ENCODE measurements around the gene KRT3.

Gene KRT3

GRCh38 chr12:52821826-52822660 is 26.1 kb upstream of the KRT3 start:
- H3K4me3 ChIP-seq (ENCODE audit: control insufficient read depth, low read depth, low read length) = no peak overlapping the region
- DNase-seq (ENCODE audit: low read depth) = no peak
- TF ChIP-seq CTCF (conservative IDR thresholded peaks at IDR 0.05; ENCODE audit: control insufficient read depth, insufficient read depth, low read depth, low read length) = no peak

DNA sequence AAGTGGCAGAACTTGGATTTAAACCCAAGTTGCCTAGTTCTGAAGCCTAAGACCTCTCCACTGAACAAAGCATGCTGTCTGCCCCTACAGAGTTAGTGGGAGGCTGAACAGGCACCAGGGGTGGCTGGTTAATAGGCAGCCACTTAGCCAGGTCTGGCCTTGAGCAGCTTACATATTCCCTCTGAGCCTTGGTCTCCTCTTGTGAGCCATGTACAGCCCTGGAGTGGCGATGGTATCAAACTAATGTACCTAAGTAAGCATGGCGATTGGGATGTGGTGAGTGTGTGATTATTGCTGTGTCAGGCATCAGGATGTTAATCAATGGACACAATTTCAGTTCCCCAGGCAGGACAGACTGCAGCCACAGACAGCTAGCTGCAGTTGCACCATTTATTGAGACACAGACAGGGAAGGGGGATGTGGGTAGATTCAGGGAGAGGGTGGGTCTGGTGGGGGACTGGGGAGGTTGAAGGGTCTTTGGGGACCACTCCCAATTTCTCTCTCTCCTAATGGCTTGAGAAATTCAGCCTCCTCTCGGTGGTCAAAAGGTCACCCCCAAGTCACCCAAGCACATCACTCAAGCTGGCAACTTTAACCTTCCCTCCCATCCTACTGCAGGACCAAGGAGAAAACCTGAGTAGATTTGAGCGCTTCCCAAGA is 25.3 kb upstream of the KRT3 start:
- H3K4me3 ChIP-seq (ENCODE audit: control insufficient read depth, low read depth, low read length) = no peak overlapping the region
- no peak for DNase-seq (ENCODE audit: low read depth)
- TF ChIP-seq CTCF (conservative IDR thresholded peaks at IDR 0.05; ENCODE audit: control insufficient read depth, insufficient read depth, low read depth, low read length) = no peak

DNA sequence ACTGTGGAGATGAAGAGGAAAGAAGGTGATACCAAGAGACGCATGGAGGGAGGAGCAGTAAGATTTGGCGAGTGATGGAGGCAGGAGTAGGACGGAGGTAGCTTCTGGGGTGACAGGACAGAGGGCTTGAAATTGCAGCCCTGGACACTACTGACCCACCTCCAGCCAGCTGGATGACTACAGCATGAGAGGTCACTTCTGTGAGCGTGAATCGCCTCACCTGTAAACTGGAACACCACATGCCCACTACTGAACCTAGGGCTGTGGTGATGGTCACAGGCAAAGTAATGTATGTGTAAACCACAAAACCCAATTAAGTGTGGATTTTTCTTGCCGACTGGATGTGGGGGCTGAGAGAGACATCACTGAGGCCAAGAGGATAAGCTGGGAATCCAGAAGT is 24.6 kb upstream of the KRT3 start:
- TF ChIP-seq CTCF (conservative IDR thresholded peaks at IDR 0.05; ENCODE audit: control insufficient read depth, insufficient read depth, low read depth, low read length) = no peak
- H3K4me3 ChIP-seq (ENCODE audit: control insufficient read depth, low read depth, low read length) = no peak overlapping the region
- no peak for DNase-seq (ENCODE audit: low read depth)

DNA sequence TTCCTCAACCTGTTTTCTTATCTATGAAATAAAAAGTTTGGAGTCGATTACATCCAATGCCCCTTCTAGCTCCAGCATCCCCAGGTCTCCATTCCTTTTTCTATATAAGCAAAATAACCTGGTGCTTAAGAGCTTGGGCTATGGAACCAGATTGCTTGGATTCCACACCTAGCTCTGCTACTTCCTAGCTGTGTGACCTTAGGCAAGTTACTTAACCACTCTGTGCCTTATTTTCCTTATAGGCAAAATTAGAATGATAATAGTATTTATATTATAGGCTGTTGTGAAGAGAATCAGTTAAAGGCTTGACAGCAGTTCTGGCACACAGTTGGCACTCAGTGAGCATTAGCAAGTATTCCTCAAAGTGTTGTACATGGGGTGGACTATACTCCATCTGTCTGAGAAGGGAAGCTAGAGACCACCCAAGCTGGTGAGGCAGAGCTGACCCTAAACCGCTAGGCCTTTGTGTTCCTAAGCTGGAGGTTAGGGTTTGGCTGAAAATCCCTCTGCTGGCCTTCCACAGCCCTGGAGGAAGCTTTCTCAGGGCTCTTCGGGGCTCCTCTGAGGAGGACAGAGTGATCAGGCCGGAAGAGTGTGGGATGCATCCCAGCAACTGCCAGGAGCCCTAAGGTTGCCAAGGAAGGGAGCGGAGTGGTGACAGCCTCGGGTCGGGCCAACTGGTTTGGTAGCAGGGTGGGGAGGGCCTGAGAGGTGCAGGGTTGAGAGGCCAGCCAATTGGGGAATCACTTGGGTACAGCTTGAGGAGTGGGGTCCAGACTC is 24.0 kb upstream of the KRT3 start:
- TF ChIP-seq CTCF (conservative IDR thresholded peaks at IDR 0.05; ENCODE audit: control insufficient read depth, insufficient read depth, low read depth, low read length) = no peak
- no peak overlapping the region for H3K4me3 ChIP-seq (ENCODE audit: control insufficient read depth, low read depth, low read length)
- DNase-seq (ENCODE audit: low read depth) = no peak

DNA sequence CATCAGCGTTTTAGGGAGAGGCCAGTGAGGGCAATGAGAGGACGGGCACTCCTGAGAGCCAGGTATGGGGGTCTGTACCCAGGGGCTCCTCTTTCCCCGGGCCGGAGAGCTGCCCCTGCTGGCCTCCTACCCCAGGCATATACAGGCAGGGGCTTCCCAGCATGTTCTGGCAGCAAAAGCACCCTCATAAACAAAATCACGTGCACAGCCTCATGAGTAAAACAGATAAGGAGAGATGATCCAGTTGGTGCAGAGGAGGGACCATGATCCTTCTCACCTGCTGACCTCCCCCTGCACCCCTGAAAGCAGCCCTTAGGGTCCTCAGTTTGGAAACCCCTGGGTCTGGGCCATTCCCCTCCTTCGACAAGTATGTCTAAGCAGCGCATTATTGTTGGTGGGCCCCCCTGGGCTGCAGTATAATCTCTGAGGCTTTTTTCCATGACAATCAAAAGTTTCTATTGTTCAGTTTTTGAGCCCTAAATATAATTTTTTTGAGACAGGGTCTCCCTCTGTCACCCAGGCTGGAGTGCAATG is 23.0 kb upstream of the KRT3 start:
- no peak overlapping the region for H3K4me3 ChIP-seq (ENCODE audit: control insufficient read depth, low read depth, low read length)
- TF ChIP-seq CTCF (conservative IDR thresholded peaks at IDR 0.05; ENCODE audit: control insufficient read depth, insufficient read depth, low read depth, low read length) = no peak
- DNase-seq (ENCODE audit: low read depth) = no peak

DNA sequence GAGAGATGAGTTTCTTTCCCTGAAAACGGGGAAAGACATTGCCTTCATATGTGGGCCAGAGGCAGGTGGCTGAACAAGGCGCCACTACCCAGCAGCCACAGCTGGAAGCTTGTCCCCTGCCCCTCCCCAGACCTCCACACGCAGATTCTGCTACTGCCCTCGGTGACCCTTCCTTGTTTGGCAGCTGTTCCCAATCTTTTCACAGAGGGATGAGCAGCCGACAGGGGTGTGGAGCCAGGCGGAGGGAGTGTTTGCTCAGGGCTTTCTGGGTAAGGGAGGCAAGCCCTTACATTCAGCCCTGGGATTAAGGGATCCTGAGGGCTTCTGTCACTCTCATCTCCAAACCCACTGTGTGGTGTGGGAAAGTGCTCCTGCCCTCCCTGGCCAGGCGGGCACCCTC is 22.5 kb upstream of the KRT3 start:
- TF ChIP-seq CTCF (conservative IDR thresholded peaks at IDR 0.05; ENCODE audit: control insufficient read depth, insufficient read depth, low read depth, low read length) = no peak
- no peak for DNase-seq (ENCODE audit: low read depth)
- H3K4me3 ChIP-seq (ENCODE audit: control insufficient read depth, low read depth, low read length) = no peak overlapping the region
